GM12878 (cell line): ENCODE results near the gene CSNK2A1. TPM values are rescaled to one million over a fixed set of nuclear protein-coding genes. Genes with fewer than 3 reads are reported as not detected.

Source experiments
- ATAC-seq: fragments of 200-7000 bp; cut with Tn5 transposase; 3 replicates; pipeline ENCODE4 v1.9.1; 2020; ENCODE audit warnings: mild to moderate bottlenecking, moderate library complexity
- BruUV-seq: library from RNA; stranded (reverse); fragments of 400-500 nt; replicated peaks from 2 replicates; lab custom pipeline; 2021; lab: Mats Ljungman, UMichigan
- CTCF ChIA-PET: fragments of 300-600 bp; sonication (Branson Sonifier 250); formaldehyde crosslinking; extraction: SDS; loops from one replicate; lab custom pipeline; 2021; ENCODE audit warnings: inconsistent platforms; lab: Yijun Ruan, JAX
- POLR2A ChIA-PET: fragments of 350-600 bp; formaldehyde crosslinking; extraction: SDS; loops from one replicate; lab custom pipeline; 2021; ENCODE audit warnings: inconsistent platforms; lab: Charles Lee
- RAD21 ChIA-PET: fragments of 300-600 bp; sonication (Branson Sonifier 250); formaldehyde crosslinking; loops from one replicate; lab custom pipeline; 2023; ENCODE audit warnings: antibody characterized with exemption; ENCODE audit not compliant: unreplicated experiment; lab: Charles Lee
- SMC1A ChIA-PET: fragments of 300-600 bp; sonication (Branson Sonifier 250); formaldehyde crosslinking; loops from one replicate; lab custom pipeline; 2023; ENCODE audit not compliant: unreplicated experiment, uncharacterized antibody; lab: Charles Lee
- DNase-seq: peaks from one replicate; pipeline ENCODE4 v3.0.0-alpha.2; 2011; ENCODE audit warnings: low read depth, low spot score
- FAIRE-seq: peaks from 3 replicates; lab custom pipeline; 2011; peaks lifted over from hg19 to GRCh38; lab: Jason Lieb, UNC
- H2AFZ ChIP-seq: 2 replicates; pipeline ENCODE4 v1.6.0; 2011; ENCODE audit warnings: low read depth, low read length, control low read depth; ENCODE audit not compliant: control insufficient read depth
- H3K27ac ChIP-seq: 2 replicates; pipeline ENCODE4 v1.5.1; 2011; ENCODE audit warnings: control low read depth; ENCODE audit not compliant: control insufficient read depth, insufficient read depth
- H3K27me3 ChIP-seq, 2 experiments: replicated peaks in 1 of 2; 2 replicates each; pipeline versions ENCODE4 v1.6.0 to v1.6.1; 2011; ENCODE audit warnings: low read length in 1 of 2; ENCODE audit not compliant: control insufficient read depth in 2 of 2, insufficient read depth in 2 of 2
- H3K36me3 ChIP-seq, 2 experiments: 2 replicates each; pipeline ENCODE4 v1.5.1; 2011; ENCODE audit warnings: low read length in 1 of 2; ENCODE audit not compliant: control insufficient read depth in 2 of 2, insufficient read depth in 2 of 2
- H3K4me1 ChIP-seq: 2 replicates; pipeline ENCODE4 v1.6.1; 2011; ENCODE audit warnings: mild to moderate bottlenecking, low read length, moderate library complexity, mixed read lengths; ENCODE audit not compliant: control insufficient read depth, insufficient read depth
- H3K4me2 ChIP-seq: 2 replicates; pipeline ENCODE4 v1.6.0; 2011; ENCODE audit warnings: control low read depth; ENCODE audit not compliant: control insufficient read depth, insufficient read depth
- H3K4me3 ChIP-seq: fragments of 200-600 bp; sonication (generic); 2 replicates; pipeline ENCODE4 v1.5.1; 2016
- H3K79me2 ChIP-seq: 2 replicates; pipeline ENCODE4 v1.6.0; 2011; ENCODE audit warnings: low read length; ENCODE audit not compliant: control insufficient read depth, insufficient read depth
- H3K9ac ChIP-seq: 2 replicates; pipeline ENCODE4 v1.8.0; 2011; ENCODE audit warnings: low read length, control low read depth, mixed read lengths; ENCODE audit not compliant: control insufficient read depth, insufficient read depth
- H3K9me3 ChIP-seq: replicated peaks from 3 replicates; pipeline ENCODE4 v1.5.1; 2011; ENCODE audit warnings: mild to moderate bottlenecking, low read length; ENCODE audit not compliant: control insufficient read depth, insufficient read depth
- H4K20me1 ChIP-seq: 2 replicates; pipeline ENCODE4 v1.6.0; 2011; ENCODE audit not compliant: control insufficient read depth, insufficient read depth
- BCLAF1 ChIP-seq: fragments of 450-650 bp; IDR thresholded peaks from 2 replicates; pipeline ENCODE4 v1.6.1; 2017; ENCODE audit warnings: antibody characterized with exemption, mild to moderate bottlenecking, moderate library complexity
- ETV6 ChIP-seq, 2 experiments: fragments of 450-650 bp in 1 of 2; IDR thresholded peaks in 1 of 2; conservative IDR thresholded peaks in 1 of 2; 2 replicates each; pipeline ENCODE4 v1.6.1; 2014; ENCODE audit warnings: antibody characterized with exemption in 1 of 2, borderline replicate concordance in 1 of 2, low read depth in 1 of 2, mild to moderate bottlenecking in 1 of 2, moderate library complexity in 1 of 2
- PML ChIP-seq: IDR thresholded peaks from 2 replicates; pipeline ENCODE4 v1.6.1; 2012; ENCODE audit warnings: low read length, inconsistent platforms
- SMAD5 ChIP-seq: IDR thresholded peaks from 2 replicates; pipeline ENCODE4 v1.6.1; 2016; ENCODE audit warnings: antibody characterized with exemption, low read depth
- SMARCA5 ChIP-seq: fragments of 450-650 bp; IDR thresholded peaks from 2 replicates; pipeline ENCODE4 v1.6.1; 2017; ENCODE audit warnings: mild to moderate bottlenecking
- WRNIP1 ChIP-seq: IDR thresholded peaks from 2 replicates; pipeline ENCODE4 v1.6.1; 2011; ENCODE audit warnings: low read depth, low read length, improper control_type of control experiment, borderline replicate concordance
- ZNF592 ChIP-seq: fragments of 450-650 bp; IDR thresholded peaks from 2 replicates; pipeline ENCODE4 v1.6.1; 2017; ENCODE audit warnings: mild to moderate bottlenecking, moderate library complexity
- WGBS: methylation state at CpG from one replicate; pipeline ENCODE4 v1.1.6; 2016; ENCODE audit warnings: low lambda C conversion rate; ENCODE audit not compliant: insufficient replicate concordance, insufficient coverage; ENCODE audit errors: missing lambda C conversion rate; 5-methylcytosine and 5-hydroxymethylcytosine counted together
- in situ Hi-C: fragments of 300-500 bp; cut with MboI; formaldehyde crosslinking; loops from 9 replicates; pipeline ENCODE4 v1.14.3; 2018; ENCODE audit warnings: mixed read lengths
- intact Hi-C: fragments of 100-400 bp; cut with micrococcal nuclease; formaldehyde crosslinking; loops from one replicate; pipeline ENCODE4 v1.14.2; 2022; ENCODE audit not compliant: unreplicated experiment
- polyA plus RNA-seq, 11 experiments: library from polyadenylated mRNA; depleted of rRNA in 4 of 11; unstranded in 6 of 11; stranded (reverse) in 5 of 11; fragments of >200 nt; fragmentation: Nextera tagmentation in 4 of 11; fragmentation: Illumina TruSeq in 1 of 11; extraction: Ambion mirVana in 4 of 11; extraction: Trizol in 1 of 11; gene quantifications; 1 replicate in 1 of 11; 2 replicates in 10 of 11; pipeline versions ENCODE4 v1.2.1 to v1.2.3, GENCODE V29; 2011 to 2016; ENCODE audit warnings: inconsistent platforms in 2 of 11, missing spikeins in 2 of 11, low read depth in 1 of 11
- total RNA-seq, 4 experiments: library from RNA; depleted of rRNA in 3 of 4; stranded (reverse); fragments of >200 nt in 3 of 4; fragmentation: Illumina TruSeq in 1 of 4; extraction: Trizol in 1 of 4; gene quantifications; 2 replicates each; pipeline versions ENCODE4 v1.2.1 to v1.2.3, GENCODE V29; 2013 to 2021

CSNK2A1 gene
- total and polyA plus RNA-seq, 10 of the 15 experiments (the other 5 are each of a cell fraction or from before 2014, with no cell fraction given): 47.6 to 199 (median 95.0) TPM

GRCh38 chr20:444117-444516 is 99.5 kb downstream of the CSNK2A1 start:
- POLR2A ChIA-PET: no interaction called here
- Histone ChIP-seq H3K4me3 (no peak overlapping the region), H3K36me3 (peaks cover 9 to 38% of the 10 kb centered on the region in 2 experiments), H3K4me1 (peaks cover 6% of the 10 kb centered on the region), H2AFZ (no peak overlapping the region), H4K20me1 (no peaks in the 10 kb centered on the region; the same call in none of the 2 replicates), H3K27me3 (no peaks in the 10 kb centered on the region), H3K4me2 (no peak overlapping the region), H3K9ac (no peak overlapping the region), H3K27ac (no peak overlapping the region), H3K9me3 (no peaks in the 10 kb centered on the region), H3K79me2 (peaks cover 2% of the 10 kb centered on the region; the same call in 1 of the 2 replicates)
- DNase-seq: no peak
- CTCF ChIA-PET: no interaction called here
- no peak for FAIRE-seq
- RAD21 ChIA-PET: no interaction called here
- TF ChIP-seq SMARCA5 (no peak), PML (no peak), ZNF592 (no peak), SMAD5 (no peak), WRNIP1 (no peak), ETV6 (conservative IDR thresholded peaks at IDR 0.05 in 1 of 2, IDR thresholded peaks at IDR 0.05 in 1 of 2; ENCODE audit: borderline replicate concordance in 1 of 2, low read depth in 1 of 2) (no peak), BCLAF1 (no peak)
- in situ Hi-C loops: no loop called here
- WGBS: 94% methylated on average over 3 of the region's 3 CpGs
- SMC1A ChIA-PET: no interaction called here
- intact Hi-C loops: no loop called here
- BruUV-seq: no TSS peak
- ATAC-seq: no peak
